ENCODE measurements around the gene GPC3.

The GPC3 gene

GRCh38 chrX:133881007-133881406 lies 104.4 kb downstream of the GPC3 start:
- no peak for DNase-seq

GRCh38 chrX:133880032-133880443 lies 105.4 kb downstream of the GPC3 start:
- DNase-seq = no peak

GRCh38 chrX:133878710-133879109 lies 106.7 kb downstream of the GPC3 start:
- DNase-seq = no peak

- no peak for DNase-seq
Measured at GRCh38 chrX:133876646-133877045, 108.7 kb downstream of the GPC3 start.

- DNase-seq = no peak
Measured at GRCh38 chrX:133869270-133869669, 116.1 kb downstream of the GPC3 start.

GRCh38 chrX:133868682-133869081 lies 116.7 kb downstream of the GPC3 start:
- DNase-seq = no peak

- no peak for DNase-seq
Measured at GRCh38 chrX:133868250-133868649, 117.1 kb downstream of the GPC3 start.

- DNase-seq = no peak
Measured at GRCh38 chrX:133865761-133866471, 119.5 kb downstream of the GPC3 start.

GRCh38 chrX:133864236-133864635 lies 121.2 kb downstream of the GPC3 start:
- DNase-seq = no peak

GRCh38 chrX:133859860-133860259 lies 125.5 kb downstream of the GPC3 start:
- DNase-seq = no peak

GRCh38 chrX:133859336-133859735 lies 126.1 kb downstream of the GPC3 start:
- no peak for DNase-seq

GRCh38 chrX:133857640-133858269 lies 127.6 kb downstream of the GPC3 start:
- DNase-seq = no peak

GRCh38 chrX:133856819-133857218 lies 128.6 kb downstream of the GPC3 start:
- DNase-seq = no peak

GRCh38 chrX:133854290-133854689 lies 131.1 kb downstream of the GPC3 start:
- DNase-seq = no peak

GRCh38 chrX:133852837-133853356 lies 132.5 kb downstream of the GPC3 start:
- no peak for DNase-seq

GRCh38 chrX:133852401-133852800 lies 133.0 kb downstream of the GPC3 start:
- DNase-seq = no peak

- no peak for DNase-seq
Measured at GRCh38 chrX:133850399-133850798, 135.0 kb downstream of the GPC3 start.

GRCh38 chrX:133849676-133850075 lies 135.7 kb downstream of the GPC3 start:
- no peak for DNase-seq

- no peak for DNase-seq
Measured at GRCh38 chrX:133847340-133847994, 137.9 kb downstream of the GPC3 start.

- no peak for DNase-seq
Measured at GRCh38 chrX:133846311-133846710, 139.1 kb downstream of the GPC3 start.

GRCh38 chrX:133840415-133840814 lies 145.0 kb downstream of the GPC3 start:
- no peak for DNase-seq

GRCh38 chrX:133838761-133839676 lies 146.4 kb downstream of the GPC3 start:
- DNase-seq = peak in 1 of 4 experiments; percentile 0

- DNase-seq = no peak
Measured at GRCh38 chrX:133837091-133837490, 148.3 kb downstream of the GPC3 start.

All from activated CD4-positive, CD25-positive, alpha-beta regulatory T cell (primary cell).